SK-N-MC (cell line): ENCODE results near the gene CAMK1D.
"Not testable (repeated sequence)": the region's sequence is repeated elsewhere in the genome, so short reads cannot be mapped to it uniquely, and the experiment has no call there.

Experiments used
- DNase-seq: peaks from one replicate; pipeline ENCODE4 v3.0.0-alpha.2; 2011; ENCODE audit warnings: low read depth, low spot score
- H3K27ac ChIP-seq: fragments of 200-600 bp; sonication (generic); 2 replicates; pipeline ENCODE4 v1.5.1; 2016; ENCODE audit warnings: mixed run types
- H3K36me3 ChIP-seq: fragments of 200-600 bp; sonication (generic); 2 replicates; pipeline ENCODE4 v1.6.1; 2017; ENCODE audit warnings: antibody characterized with exemption, low read length, mixed read lengths; ENCODE audit not compliant: insufficient read depth
- H3K4me3 ChIP-seq: fragments of 200-600 bp; sonication (generic); 2 replicates; pipeline ENCODE4 v1.5.1; 2016
- H3K9ac ChIP-seq: fragments of 200-600 bp; sonication (generic); 2 replicates; pipeline ENCODE4 v1.8.0; 2017; ENCODE audit warnings: mixed run types, mixed read lengths; ENCODE audit not compliant: insufficient read length
- H3K9me3 ChIP-seq: fragments of 200-600 bp; sonication (generic); 2 replicates; pipeline ENCODE4 v1.6.1; 2017; ENCODE audit warnings: low read depth, mild to moderate bottlenecking, antibody characterized with exemption, low read length, moderate library complexity, mixed read lengths
- EZH2 ChIP-seq: fragments of 200-600 bp; sonication (generic); IDR thresholded peaks from one replicate; pipeline ENCODE4 v1.6.1; 2017; ENCODE audit warnings: antibody characterized with exemption
- FOXP2 ChIP-seq: optimal IDR thresholded peaks from 2 replicates; pipeline ENCODE3; 2011; ENCODE audit warnings: mild to moderate bottlenecking, moderate library complexity; ENCODE audit not compliant: insufficient read depth; ENCODE audit errors: extremely low read length, control extremely low read depth
- POLR2AphosphoS5 ChIP-seq: IDR thresholded peaks from 2 replicates; pipeline ENCODE4 v1.6.1; 2012; ENCODE audit warnings: mild to moderate bottlenecking, low read depth, low read length, borderline replicate concordance

CAMK1D gene

DNA sequence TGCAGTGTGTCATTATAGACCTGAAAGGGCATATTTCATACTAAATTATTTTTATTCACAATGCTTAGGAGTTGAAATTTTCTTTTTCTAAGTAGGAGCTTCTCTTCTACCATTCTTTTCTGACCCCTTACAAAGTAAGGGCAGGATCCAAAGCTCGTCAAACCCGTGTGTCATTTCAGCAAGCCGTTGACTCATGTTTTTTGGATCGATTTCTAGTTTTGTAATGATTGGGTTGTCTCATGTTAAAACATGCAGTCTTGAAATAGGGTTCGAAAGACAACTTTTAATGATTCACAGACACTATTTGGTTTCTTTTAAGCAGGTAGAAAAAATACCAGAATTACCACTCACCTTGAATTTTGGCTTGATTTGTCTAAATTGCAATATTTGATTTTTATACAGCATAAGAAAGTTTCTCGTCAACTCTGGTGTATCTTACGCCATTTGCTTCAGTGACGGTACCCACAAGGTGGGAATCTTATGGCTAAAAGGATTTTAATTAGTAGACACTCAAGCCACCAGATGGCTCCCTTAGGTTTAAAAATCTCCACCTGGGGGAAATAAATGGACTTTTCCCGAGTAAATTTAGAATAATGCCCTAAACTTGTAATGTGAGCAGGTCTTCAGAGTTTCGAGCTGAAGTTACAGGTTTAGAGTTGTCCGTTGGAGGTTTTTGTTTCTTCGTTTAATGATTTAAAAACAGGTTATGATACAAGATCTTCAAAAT, 368.8 kb downstream of the CAMK1D start:
- Histone ChIP-seq H3K27ac (no peak overlapping the region), H3K9me3 (no peaks in the 10 kb centered on the region), H3K4me3 (no peak overlapping the region), H3K36me3 (no peaks in the 10 kb centered on the region), H3K9ac (no peak overlapping the region)
- TF ChIP-seq FOXP2: no peak
- no peak for DNase-seq

DNA sequence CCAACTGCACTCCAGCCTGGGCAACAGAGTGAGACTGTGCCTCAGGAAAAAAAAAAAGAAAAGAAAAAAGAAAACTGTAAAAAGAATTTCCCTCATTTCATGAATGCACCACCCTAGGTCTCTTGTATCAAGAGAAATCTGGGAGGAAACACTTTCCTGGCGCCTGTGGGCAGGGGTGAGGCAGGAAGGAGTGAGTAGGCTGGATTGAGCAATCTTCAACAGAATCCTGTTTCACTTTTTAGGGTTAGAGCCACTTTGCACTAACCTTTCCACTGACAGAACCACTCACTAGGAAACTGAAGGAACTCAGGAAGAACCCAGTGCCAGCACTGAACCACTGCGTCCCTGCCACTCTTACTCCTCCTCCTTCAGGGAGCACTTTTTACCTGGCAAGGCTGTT, 370.0 kb downstream of the CAMK1D start:
- Histone ChIP-seq H3K9me3 (no peaks in the 10 kb centered on the region), H3K36me3 (no peaks in the 10 kb centered on the region), H3K27ac (no peak overlapping the region), H3K9ac (no peak overlapping the region), H3K4me3 (no peak overlapping the region)
- no peak for TF ChIP-seq EZH2
- DNase-seq: no peak

DNA sequence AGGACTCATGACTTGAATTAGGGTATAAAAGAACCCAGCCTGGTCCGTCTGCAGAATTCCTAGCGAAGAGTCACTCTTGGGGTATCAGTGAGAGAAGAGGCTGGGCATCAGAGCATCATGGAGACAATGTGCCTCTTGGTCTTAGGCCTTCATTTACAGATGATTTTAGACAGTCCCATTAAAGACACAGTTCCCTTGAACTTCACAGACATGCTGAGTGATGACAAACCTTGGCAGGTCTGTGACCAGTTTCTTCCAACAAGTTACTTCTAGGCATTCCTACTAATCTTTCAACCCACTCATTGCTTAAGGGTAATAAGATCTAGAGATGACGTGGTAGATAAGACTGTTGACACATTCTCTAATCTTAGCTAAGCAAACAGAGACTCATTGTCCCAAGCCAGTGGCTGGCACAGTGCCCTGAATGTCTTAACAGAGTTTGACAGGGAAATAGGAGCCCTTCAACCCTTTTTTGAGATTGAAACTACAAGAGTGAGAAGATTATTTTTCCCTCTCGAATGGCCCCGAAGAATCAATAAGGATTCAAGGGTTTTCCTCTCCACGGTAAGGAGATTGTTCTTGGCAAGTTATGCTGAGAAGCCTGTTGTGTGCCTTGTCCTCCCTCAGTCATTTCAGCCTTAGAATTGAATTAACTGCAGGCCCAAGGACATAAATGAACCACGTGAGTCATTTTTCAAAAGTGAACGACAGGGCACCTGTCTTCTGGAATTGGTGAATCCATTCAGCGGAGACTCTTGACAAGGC, 371.1 kb downstream of the CAMK1D start:
- no peaks in the 10 kb centered on the region for H3K36me3 ChIP-seq
- no peak for TF ChIP-seq EZH2
- TF ChIP-seq FOXP2: no peak
- no peak overlapping the region for H3K9ac ChIP-seq
- no peak for DNase-seq
- H3K4me3 ChIP-seq: no peak overlapping the region
- H3K9me3 ChIP-seq: no peaks in the 10 kb centered on the region
- H3K27ac ChIP-seq: no peak overlapping the region

DNA sequence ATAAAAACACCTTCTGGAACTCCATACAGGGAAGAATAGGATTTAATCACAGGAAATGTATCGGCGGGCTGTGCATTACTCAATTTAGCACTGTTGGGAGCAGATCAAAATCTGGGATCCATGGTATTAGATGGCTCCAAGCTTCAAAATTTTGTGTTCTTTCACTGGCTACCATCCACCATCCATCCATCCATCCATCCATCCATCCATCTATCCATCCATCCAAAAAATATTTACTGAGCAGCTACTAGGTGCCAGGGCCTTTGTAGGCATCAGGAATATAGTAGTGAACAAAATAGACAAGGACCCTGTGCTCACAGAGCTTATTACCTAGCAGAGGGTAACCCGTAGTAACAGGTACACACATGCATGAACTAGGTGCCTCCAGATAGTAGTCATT, 372.0 kb downstream of the CAMK1D start:
- Histone ChIP-seq H3K36me3 (no peaks in the 10 kb centered on the region), H3K27ac (no peak overlapping the region), H3K9ac (no peak overlapping the region), H3K4me3 (no peak overlapping the region), H3K9me3 (no peaks in the 10 kb centered on the region)
- TF ChIP-seq EZH2: no peak
- TF ChIP-seq POLR2AphosphoS5: no peak
- TF ChIP-seq FOXP2: no peak
- DNase-seq: no peak

DNA sequence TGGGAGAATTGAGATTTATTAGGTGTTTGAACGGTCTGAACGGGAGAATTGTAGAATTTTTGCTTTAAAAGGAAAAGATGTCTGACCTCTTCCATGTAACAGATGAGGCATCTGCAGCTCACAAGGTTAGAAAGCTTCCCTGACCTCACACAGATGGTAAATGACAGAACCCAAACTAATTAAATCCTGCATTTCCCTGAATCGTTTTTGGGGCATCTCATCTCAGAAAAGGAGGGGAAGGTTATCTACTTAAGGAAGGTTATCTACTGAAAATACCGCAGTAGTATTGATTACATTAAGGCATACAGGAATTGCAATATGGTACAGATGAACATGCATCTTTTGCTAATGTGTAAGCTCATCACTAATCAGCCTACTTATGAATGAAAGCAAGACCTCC, 373.9 kb downstream of the CAMK1D start:
- Histone ChIP-seq H3K27ac (no peak overlapping the region), H3K4me3 (no peak overlapping the region), H3K9ac (no peak overlapping the region), H3K9me3 (no peaks in the 10 kb centered on the region), H3K36me3 (no peaks in the 10 kb centered on the region)
- TF ChIP-seq POLR2AphosphoS5 (no peak), FOXP2 (no peak), EZH2 (no peak)
- no peak for DNase-seq

DNA sequence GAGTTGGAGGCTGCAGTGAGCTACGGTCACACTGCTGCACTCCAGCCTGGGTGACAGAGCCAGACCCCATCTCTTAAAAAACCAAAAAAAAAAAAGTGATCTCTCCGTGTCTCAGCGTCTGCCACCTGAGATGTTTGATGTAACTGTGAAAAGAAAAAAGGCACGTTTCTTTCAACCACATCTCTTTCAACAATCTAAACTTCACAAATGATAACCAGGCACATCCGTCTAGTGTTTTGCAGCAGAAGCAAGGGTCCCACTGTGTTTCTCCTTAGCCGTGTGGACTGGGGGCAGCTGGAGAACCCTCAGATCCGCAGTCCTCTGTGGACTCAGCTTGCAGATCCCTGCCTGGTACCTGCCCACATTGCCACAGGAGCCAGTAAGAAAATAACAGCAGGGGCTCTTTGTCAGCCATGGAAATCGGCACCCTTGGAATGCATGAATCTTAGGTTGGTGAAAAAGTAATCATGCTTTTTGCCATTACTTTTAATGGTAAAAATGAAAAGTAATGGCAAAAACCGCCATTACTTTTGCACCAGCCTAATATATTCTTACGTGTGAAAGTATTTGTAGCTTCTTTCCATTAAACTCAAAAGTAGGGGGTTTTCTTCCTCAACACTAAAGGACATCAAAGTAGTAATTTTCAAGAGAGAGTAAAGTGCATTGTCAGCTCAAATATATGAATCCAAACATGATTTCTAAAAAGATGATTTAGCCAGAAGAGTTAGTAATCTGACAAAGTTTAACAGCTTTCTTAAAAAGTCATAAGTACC, 375.6 kb downstream of the CAMK1D start:
- Histone ChIP-seq H3K9me3 (no peaks in the 10 kb centered on the region), H3K4me3 (no peak overlapping the region), H3K36me3 (no peaks in the 10 kb centered on the region), H3K27ac (no peak overlapping the region), H3K9ac (no peak overlapping the region)
- TF ChIP-seq FOXP2: no peak
- no peak for TF ChIP-seq POLR2AphosphoS5
- TF ChIP-seq EZH2: no peak
- no peak for DNase-seq

DNA sequence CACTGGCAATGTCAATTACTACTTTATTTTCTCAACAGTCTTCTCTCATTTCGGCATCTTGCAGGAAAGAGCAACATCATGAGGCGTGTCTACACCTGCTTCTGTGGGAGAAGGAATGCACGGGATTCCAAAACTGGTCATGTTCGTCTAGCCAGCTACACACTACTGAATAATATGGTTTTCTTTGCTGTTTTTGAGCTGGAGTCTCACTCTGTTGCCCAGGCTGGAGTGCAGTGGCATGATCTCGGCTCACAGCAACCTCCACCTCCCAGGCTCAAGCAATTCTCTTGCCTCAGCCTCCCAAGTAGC, 376.2 kb downstream of the CAMK1D start:
- not testable (repeated sequence) for H3K9ac ChIP-seq, DNase-seq, H3K27ac ChIP-seq, H3K36me3 ChIP-seq, H3K4me3 ChIP-seq, H3K9me3 ChIP-seq

DNA sequence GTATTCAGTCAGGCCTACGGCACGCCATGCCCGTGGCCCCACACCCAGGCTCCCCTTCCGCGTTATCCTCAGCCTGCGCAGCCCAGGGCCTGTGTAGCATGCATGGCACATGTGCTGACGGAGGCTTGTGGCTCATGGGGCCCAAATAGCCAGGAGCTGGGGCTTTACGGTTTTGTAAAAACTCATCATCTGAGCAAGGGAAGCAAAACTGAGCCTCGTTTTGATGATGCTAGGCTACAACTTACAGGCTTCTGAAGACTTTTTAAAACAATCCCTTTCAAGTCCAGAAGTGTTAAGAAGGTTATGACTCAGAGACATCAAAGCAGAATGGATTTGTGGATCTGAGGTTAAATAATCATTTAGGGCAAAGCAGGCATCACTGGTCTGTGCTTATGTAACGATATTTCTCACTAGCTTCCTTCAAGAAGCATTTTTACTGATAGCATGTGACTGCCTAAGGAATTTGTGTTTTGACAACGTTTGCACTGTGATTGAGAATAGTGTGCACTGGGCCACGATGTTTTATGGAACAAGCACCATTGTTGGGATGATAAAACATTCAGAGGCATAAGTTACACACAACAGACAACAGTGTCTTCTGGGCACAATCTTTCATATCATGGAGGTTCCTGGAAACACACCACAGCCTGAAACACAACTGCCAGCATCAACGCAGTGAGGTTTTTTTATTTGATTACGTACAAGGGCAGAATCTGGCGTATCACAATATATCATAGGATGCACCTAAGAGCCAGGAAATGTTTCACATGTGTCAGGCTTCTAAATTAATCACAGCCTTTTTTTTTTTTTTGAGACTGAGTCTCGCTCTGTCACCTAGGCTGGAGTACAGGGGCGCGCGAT, 377.9 kb downstream of the CAMK1D start:
- Histone ChIP-seq H3K27ac (no peak overlapping the region), H3K9ac (no peak overlapping the region), H3K9me3 (no peaks in the 10 kb centered on the region), H3K4me3 (no peak overlapping the region), H3K36me3 (no peaks in the 10 kb centered on the region)
- TF ChIP-seq POLR2AphosphoS5: no peak
- TF ChIP-seq FOXP2: no peak
- DNase-seq: no peak
